GM10248 (cell line): ENCODE results near the gene C1orf52.

Source experiments
- CTCF ChIA-PET: fragments of 300-600 bp; sonication (Branson Sonifier 250); formaldehyde crosslinking; extraction: SDS; loops from one replicate; lab custom pipeline; 2021; ENCODE audit warnings: antibody characterized with exemption; lab: Yijun Ruan, JAX
- POLR2A ChIA-PET: fragments of 350-650 bp; sonication (Branson Sonifier 250); formaldehyde crosslinking; extraction: SDS; loops from one replicate; lab custom pipeline; 2020; ENCODE audit warnings: antibody characterized with exemption; lab: Yijun Ruan, JAX
- DNase-seq: peaks from one replicate; pipeline ENCODE4 v3.0.0; 2012; ENCODE audit errors: extremely low spot score
- CTCF ChIP-seq: IDR thresholded peaks from 2 replicates; pipeline ENCODE4 v1.5.1; 2012; ENCODE audit warnings: mild to moderate bottlenecking, low read depth; ENCODE audit errors: extremely low read depth, missing control alignments, control extremely low read depth

C1orf52 gene

GRCh38 chr1:85224295-85224694 lies 35.2 kb downstream of the C1orf52 start:
- POLR2A ChIA-PET = no interaction called here
- DNase-seq = no peak
- TF ChIP-seq CTCF = no peak
- CTCF ChIA-PET = interaction anchor here (0.8 to 2.7 kb wide), 6 partner anchors 15 to 612 kb away, joined by 3 to 10 read pairs (median 6); partner anchors contain the start of gene C1orf52

DNA sequence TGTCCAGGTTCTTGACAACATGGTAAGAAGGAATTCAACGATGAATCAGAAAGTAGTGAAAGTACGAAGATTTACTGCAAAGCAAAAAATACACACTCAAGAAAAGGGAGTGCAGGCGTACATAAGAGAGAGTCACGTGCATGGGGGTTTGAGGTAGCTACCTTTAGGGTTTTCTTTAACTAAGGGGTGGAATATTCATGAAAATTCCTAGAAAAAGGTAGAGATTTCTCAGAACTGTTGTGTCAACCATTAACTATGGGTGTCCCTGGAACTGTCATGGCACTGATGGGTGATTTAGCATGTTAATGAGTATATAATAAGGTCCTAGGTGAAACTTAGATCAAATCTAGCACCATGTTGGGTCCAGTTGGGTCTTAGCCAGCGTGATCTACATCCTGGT lies 36.1 kb downstream of the C1orf52 start:
- POLR2A ChIA-PET = no interaction called here
- TF ChIP-seq CTCF = no peak
- DNase-seq = no peak
- CTCF ChIA-PET = interaction anchor here (1.4 kb wide), 1 partner anchor 278 kb away, joined by 3 read pairs; no protein-coding TSS in a partner anchor

DNA sequence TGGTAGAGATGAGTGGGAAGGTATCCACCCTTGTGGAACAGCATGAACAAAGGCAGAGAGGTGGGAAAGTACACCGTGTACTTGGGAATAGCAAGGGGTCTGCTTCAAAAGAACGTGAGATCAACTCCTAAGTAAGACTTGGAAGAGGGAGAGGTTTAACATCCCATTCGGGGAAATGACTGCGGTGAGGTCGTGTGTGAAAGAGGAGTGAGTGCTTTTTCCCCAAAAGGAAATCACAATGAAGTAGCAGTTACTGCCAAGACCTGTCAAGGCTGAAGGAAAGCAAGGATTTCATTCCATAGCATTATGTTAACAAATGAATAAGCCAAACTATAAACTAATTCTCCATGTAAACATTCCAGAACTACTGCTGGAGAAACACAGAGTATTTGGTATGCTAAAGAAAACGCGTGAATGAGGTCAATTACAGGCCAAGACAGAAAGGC lies 38.7 kb downstream of the C1orf52 start:
- TF ChIP-seq CTCF = no peak
- no peak for DNase-seq
- POLR2A ChIA-PET = no interaction called here
- CTCF ChIA-PET = interaction anchor here (1.4 to 1.5 kb wide), 2 partner anchors 33 to 38 kb away, joined by 4 to 6 read pairs; no protein-coding TSS in a partner anchor

GRCh38 chr1:85219853-85220610 lies 39.4 kb downstream of the C1orf52 start:
- CTCF ChIA-PET = no interaction called here
- POLR2A ChIA-PET = no interaction called here
- no peak for TF ChIP-seq CTCF
- DNase-seq = no peak

- no peak for DNase-seq
- POLR2A ChIA-PET = no interaction called here
- CTCF ChIA-PET = interaction anchor here (0.8 to 1.2 kb wide), 2 partner anchors 14 to 42 kb away, joined by 3 to 4 read pairs; no protein-coding TSS in a partner anchor
- TF ChIP-seq CTCF = no peak
Measured at GRCh38 chr1:85216697-85217096, 42.8 kb downstream of the C1orf52 start.

DNA sequence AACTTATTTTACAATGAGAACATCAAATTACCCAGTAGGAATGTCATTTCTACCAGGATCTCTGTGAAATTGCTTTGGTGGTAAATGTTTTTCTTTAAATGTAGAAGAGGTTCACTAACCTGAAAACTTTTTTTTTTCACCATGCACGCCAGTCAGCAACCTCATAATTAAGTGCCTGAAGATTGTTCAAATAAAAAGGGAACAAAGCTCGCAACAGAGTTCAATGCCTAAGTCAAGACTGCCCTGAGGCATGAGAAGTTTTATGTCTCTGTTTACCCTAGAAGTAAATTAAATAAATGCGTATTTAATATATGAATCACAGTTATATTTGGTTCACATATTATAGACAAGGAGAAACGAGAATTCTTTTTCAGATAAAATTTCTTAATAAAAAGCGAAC lies 44.8 kb downstream of the C1orf52 start:
- DNase-seq = no peak
- CTCF ChIA-PET = no interaction called here
- POLR2A ChIA-PET = no interaction called here
- TF ChIP-seq CTCF = no peak
